Measurements from ENCODE around the gene C10orf105.

- TF ChIP-seq, protein P1, sequence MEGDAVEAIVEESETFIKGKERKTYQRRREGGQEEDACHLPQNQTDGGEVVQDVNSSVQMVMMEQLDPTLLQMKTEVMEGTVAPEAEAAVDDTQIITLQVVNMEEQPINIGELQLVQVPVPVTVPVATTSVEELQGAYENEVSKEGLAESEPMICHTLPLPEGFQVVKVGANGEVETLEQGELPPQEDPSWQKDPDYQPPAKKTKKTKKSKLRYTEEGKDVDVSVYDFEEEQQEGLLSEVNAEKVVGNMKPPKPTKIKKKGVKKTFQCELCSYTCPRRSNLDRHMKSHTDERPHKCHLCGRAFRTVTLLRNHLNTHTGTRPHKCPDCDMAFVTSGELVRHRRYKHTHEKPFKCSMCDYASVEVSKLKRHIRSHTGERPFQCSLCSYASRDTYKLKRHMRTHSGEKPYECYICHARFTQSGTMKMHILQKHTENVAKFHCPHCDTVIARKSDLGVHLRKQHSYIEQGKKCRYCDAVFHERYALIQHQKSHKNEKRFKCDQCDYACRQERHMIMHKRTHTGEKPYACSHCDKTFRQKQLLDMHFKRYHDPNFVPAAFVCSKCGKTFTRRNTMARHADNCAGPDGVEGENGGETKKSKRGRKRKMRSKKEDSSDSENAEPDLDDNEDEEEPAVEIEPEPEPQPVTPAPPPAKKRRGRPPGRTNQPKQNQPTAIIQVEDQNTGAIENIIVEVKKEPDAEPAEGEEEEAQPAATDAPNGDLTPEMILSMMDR (conservative IDR thresholded peaks at IDR 0.05; ENCODE audit: low read length) = no peak
- TF ChIP-seq EZH2phosphoT487 (IDR thresholded peaks at IDR 0.05; ENCODE audit: borderline replicate concordance, low read depth, low read length) = no peak
These were observed 34.5 kb upstream of the C10orf105 start for GRCh38 chr10:71753960-71754505.

Measured in OCI-LY7 (cell line).